GM23338 (cell line): ENCODE results near the gene UGT1A4. TPM values are rescaled to one million over a fixed set of nuclear protein-coding genes. Genes with fewer than 3 reads are reported as not detected.

Experiments
- ATAC-seq: fragments of 200-7000 bp; cut with Tn5 transposase; 3 replicates; pipeline ENCODE4 v1.9.1; 2020
- DNase-seq: peaks from one replicate; pipeline ENCODE4 v3.0.0-alpha.2; 2015; ENCODE audit warnings: low spot score
- H2AFZ ChIP-seq: fragments of 200-600 bp; sonication (generic); 2 replicates; pipeline ENCODE4 v1.8.0; 2016; ENCODE audit warnings: antibody characterized with exemption, mild to moderate bottlenecking, moderate library complexity
- H3F3A ChIP-seq: fragments of 200-600 bp; sonication (generic); replicated peaks from 2 replicates; pipeline ENCODE4 v1.8.0; 2017; ENCODE audit warnings: antibody characterized with exemption, mixed run types, low read depth
- H3K27ac ChIP-seq: fragments of 200-600 bp; sonication (generic); 2 replicates; pipeline ENCODE4 v1.6.1; 2016; ENCODE audit warnings: low read depth
- H3K27me3 ChIP-seq: fragments of 200-600 bp; sonication (generic); 2 replicates; pipeline ENCODE4 v1.8.0; 2016; ENCODE audit warnings: mild to moderate bottlenecking, mixed run types, moderate library complexity; ENCODE audit not compliant: insufficient read depth
- H3K36me3 ChIP-seq: fragments of 200-600 bp; sonication (generic); 2 replicates; pipeline ENCODE4 v1.8.0; 2016; ENCODE audit warnings: mild to moderate bottlenecking; ENCODE audit not compliant: insufficient read depth
- H3K4me1 ChIP-seq: fragments of 200-600 bp; sonication (generic); 2 replicates; pipeline ENCODE4 v1.8.0; 2016; ENCODE audit warnings: mild to moderate bottlenecking, moderate library complexity; ENCODE audit not compliant: insufficient read depth
- H3K4me2 ChIP-seq: fragments of 200-600 bp; sonication (generic); 2 replicates; pipeline ENCODE4 v1.7.1; 2017; ENCODE audit warnings: mixed run types
- H3K4me3 ChIP-seq: fragments of 200-600 bp; sonication (generic); 2 replicates; pipeline ENCODE4 v1.6.1; 2016; ENCODE audit warnings: mixed run types
- H3K79me2 ChIP-seq: fragments of 200-600 bp; sonication (generic); replicated peaks from 2 replicates; pipeline ENCODE4 v1.8.0; 2017; ENCODE audit warnings: mild to moderate bottlenecking; ENCODE audit not compliant: insufficient read depth
- H3K9me2 ChIP-seq: fragments of 200-600 bp; sonication (generic); 2 replicates; pipeline ENCODE4 v1.8.0; 2017; ENCODE audit not compliant: insufficient read depth
- H4K20me1 ChIP-seq: fragments of 200-600 bp; sonication (generic); replicated peaks from 2 replicates; pipeline ENCODE4 v1.8.0; 2017; ENCODE audit warnings: mild to moderate bottlenecking; ENCODE audit not compliant: insufficient read depth
- H3K27ac Mint-ChIP-seq: 2 replicates; pipeline ENCODE4 v1.8.0; 2020; ENCODE audit warnings: inconsistent platforms, mild to moderate bottlenecking, moderate library complexity, mixed read lengths
- H3K27me3 Mint-ChIP-seq: 3 replicates; pipeline ENCODE4 v1.8.0; 2022; ENCODE audit warnings: low read depth, mild to moderate bottlenecking, moderate library complexity, mixed read lengths, inconsistent platforms; ENCODE audit not compliant: insufficient read depth, poor library complexity
- H3K36me3 Mint-ChIP-seq: 3 replicates; pipeline ENCODE4 v1.8.0; 2021; ENCODE audit warnings: low read depth, mild to moderate bottlenecking, inconsistent platforms, moderate library complexity, mixed read lengths
- H3K4me1 Mint-ChIP-seq: 3 replicates; pipeline ENCODE4 v1.8.0; 2020; ENCODE audit warnings: mild to moderate bottlenecking, inconsistent platforms, mixed read lengths
- H3K4me3 Mint-ChIP-seq: 3 replicates; pipeline ENCODE4 v1.8.0; 2021; ENCODE audit warnings: moderate library complexity, mild to moderate bottlenecking, inconsistent platforms, mixed read lengths
- H3K9me3 Mint-ChIP-seq: 3 replicates; pipeline ENCODE4 v1.8.0; 2020; ENCODE audit warnings: moderate library complexity, mild to moderate bottlenecking, inconsistent platforms, mixed read lengths
- CREB1 ChIP-seq: fragments of 250-450 bp; sonication (Bioruptor Pico); IDR thresholded peaks from 2 replicates; pipeline ENCODE4 v1.5.0; 2020; ENCODE audit warnings: low read depth, mild to moderate bottlenecking, moderate library complexity
- CTCF ChIP-seq, 2 experiments: fragments of 200-600 bp in 1 of 2; sonication (generic) in 1 of 2; conservative IDR thresholded peaks; 2 replicates each; pipeline versions ENCODE4 v1.5.1 to v1.6.1; 2016 to 2017; ENCODE audit warnings: antibody characterized with exemption in 2 of 2, low read depth in 2 of 2, mild to moderate bottlenecking in 2 of 2, moderate library complexity in 1 of 2
- EZH2 ChIP-seq: fragments of 200-600 bp; sonication (generic); IDR thresholded peaks from one replicate; pipeline ENCODE4 v1.8.0; 2017; ENCODE audit warnings: antibody characterized with exemption, mild to moderate bottlenecking, low read depth; ENCODE audit not compliant: unreplicated experiment
- JUNB ChIP-seq: IDR thresholded peaks from one replicate; pipeline ENCODE4 v1.6.1; 2016; ENCODE audit warnings: antibody characterized with exemption; ENCODE audit not compliant: unreplicated experiment
- NANOG ChIP-seq: IDR thresholded peaks from 2 replicates; pipeline ENCODE4 v1.6.1; 2016; ENCODE audit warnings: antibody characterized with exemption, borderline replicate concordance
- polyA plus RNA-seq: library from polyadenylated mRNA; unstranded; fragments of >200 nt; fragmentation: Nextera tagmentation; extraction: Ambion mirVana; gene quantifications from 2 replicates; pipeline ENCODE4 v1.2.1, GENCODE V29; 2016
- total RNA-seq: library from RNA; depleted of rRNA; stranded (reverse); fragments of >200 nt; shearing (Covaris generic); gene quantifications from 2 replicates; pipeline ENCODE4 v1.2.3, GENCODE V29; 2014
- TF ChIP-seq, protein P1 (sequence below): IDR thresholded peaks from one replicate; pipeline ENCODE4 v1.6.1; 2018; ENCODE audit warnings: antibody characterized with exemption; ENCODE audit not compliant: unreplicated experiment
- TF ChIP-seq, protein P2 (sequence below): IDR thresholded peaks from 2 replicates; pipeline ENCODE4 v1.6.1; 2016; ENCODE audit warnings: antibody characterized with exemption

Gene UGT1A4
- total and polyA plus RNA-seq, 2 experiments from 2014 or later: not detected

DNA sequence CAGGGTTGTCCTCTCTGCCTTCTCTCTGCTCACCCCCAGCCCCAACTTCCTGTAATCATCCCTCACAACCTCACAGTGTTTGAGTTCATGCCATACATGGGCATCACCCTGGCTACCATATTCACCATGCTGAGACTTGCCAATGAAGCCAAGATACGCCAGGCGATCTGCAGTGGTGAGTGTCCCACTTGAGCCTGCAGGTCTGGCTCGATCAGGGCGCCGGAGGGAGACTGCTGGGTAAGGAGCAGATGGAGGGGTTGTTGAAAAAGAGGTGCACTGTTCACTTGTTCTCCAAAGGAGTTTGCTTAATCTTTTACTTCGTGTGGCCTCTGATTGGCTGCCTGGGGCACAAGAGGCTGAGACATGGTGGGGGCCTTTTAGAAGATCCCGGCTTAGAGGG, 74.2 kb downstream of the UGT1A4 start (continued):
- no peak for TF ChIP-seq CTCF (conservative IDR thresholded peaks at IDR 0.05; ENCODE audit: low read depth in 2 of 2)
- TF ChIP-seq, protein P1, sequence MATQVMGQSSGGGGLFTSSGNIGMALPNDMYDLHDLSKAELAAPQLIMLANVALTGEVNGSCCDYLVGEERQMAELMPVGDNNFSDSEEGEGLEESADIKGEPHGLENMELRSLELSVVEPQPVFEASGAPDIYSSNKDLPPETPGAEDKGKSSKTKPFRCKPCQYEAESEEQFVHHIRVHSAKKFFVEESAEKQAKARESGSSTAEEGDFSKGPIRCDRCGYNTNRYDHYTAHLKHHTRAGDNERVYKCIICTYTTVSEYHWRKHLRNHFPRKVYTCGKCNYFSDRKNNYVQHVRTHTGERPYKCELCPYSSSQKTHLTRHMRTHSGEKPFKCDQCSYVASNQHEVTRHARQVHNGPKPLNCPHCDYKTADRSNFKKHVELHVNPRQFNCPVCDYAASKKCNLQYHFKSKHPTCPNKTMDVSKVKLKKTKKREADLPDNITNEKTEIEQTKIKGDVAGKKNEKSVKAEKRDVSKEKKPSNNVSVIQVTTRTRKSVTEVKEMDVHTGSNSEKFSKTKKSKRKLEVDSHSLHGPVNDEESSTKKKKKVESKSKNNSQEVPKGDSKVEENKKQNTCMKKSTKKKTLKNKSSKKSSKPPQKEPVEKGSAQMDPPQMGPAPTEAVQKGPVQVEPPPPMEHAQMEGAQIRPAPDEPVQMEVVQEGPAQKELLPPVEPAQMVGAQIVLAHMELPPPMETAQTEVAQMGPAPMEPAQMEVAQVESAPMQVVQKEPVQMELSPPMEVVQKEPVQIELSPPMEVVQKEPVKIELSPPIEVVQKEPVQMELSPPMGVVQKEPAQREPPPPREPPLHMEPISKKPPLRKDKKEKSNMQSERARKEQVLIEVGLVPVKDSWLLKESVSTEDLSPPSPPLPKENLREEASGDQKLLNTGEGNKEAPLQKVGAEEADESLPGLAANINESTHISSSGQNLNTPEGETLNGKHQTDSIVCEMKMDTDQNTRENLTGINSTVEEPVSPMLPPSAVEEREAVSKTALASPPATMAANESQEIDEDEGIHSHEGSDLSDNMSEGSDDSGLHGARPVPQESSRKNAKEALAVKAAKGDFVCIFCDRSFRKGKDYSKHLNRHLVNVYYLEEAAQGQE: no peak

GRCh38 chr2:233793465-233794127, 75.1 kb downstream of the UGT1A4 start:
- Mint-ChIP-seq H3K36me3 (no peaks in the 10 kb centered on the region; the same call in 1 of the 3 replicates), H3K4me3 (no peak overlapping the region), H3K27ac (no peak overlapping the region), H3K27me3 (peaks cover 11% of the 10 kb centered on the region), H3K9me3 (peaks cover 16% of the 10 kb centered on the region), H3K4me1 (no peaks in the 10 kb centered on the region; the same call in 2 of the 3 replicates)
- Histone ChIP-seq H3K79me2 (no peaks in the 10 kb centered on the region), H3K4me3 (no peak overlapping the region), H3K4me2 (no peak overlapping the region), H2AFZ (no peak overlapping the region), H3K27ac (no peak overlapping the region), H3K36me3 (no peaks in the 10 kb centered on the region), H3F3A (no peaks in the 10 kb centered on the region), H3K4me1 (no peaks in the 10 kb centered on the region), H3K9me2 (no peaks in the 10 kb centered on the region), H3K27me3 (no peaks in the 10 kb centered on the region), H4K20me1 (no peaks in the 10 kb centered on the region)
- TF ChIP-seq JUNB: no peak
- no peak for TF ChIP-seq CREB1
- TF ChIP-seq EZH2: no peak
- no peak for DNase-seq
- no peak for ATAC-seq

DNA sequence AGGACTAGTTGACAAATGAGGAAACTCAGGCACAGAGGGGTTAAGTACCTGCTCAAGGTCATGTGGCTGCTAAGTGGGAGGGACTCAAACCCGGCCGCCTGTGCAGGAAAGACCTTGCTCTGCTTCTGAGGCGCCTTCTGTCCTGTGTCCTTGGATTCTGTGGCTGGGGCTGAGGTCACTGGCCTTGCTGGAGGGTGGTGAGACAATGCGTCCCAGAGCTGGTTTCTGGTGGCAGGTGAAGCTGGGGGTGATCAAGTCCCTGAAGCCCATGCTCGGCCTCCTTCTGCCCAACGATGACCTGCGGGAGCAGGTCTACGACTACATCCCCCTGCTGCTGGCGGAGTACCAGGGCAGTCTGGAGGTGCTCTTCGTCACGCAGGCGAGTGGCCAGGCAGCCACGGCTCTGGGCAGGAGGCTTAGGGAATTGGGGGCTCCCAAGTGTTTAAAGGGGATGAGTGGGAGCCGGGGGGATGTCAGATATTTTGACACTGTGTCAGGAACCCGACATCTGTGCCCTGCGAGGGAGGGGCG, 75.7 kb downstream of the UGT1A4 start:
- H3F3A ChIP-seq: no peaks in the 10 kb centered on the region
- DNase-seq (no peak), ATAC-seq (no peak)
- no peaks in the 10 kb centered on the region; the same call in 2 of the 3 replicates for H3K4me1 Mint-ChIP-seq
- no peak overlapping the region for H3K27ac ChIP-seq
- no peaks in the 10 kb centered on the region for H3K9me2 ChIP-seq
- no peaks in the 10 kb centered on the region for H3K4me1 ChIP-seq
- no peaks in the 10 kb centered on the region for H3K27me3 ChIP-seq
- H3K27me3 Mint-ChIP-seq: peaks cover 7% of the 10 kb centered on the region
- no peaks in the 10 kb centered on the region for H4K20me1 ChIP-seq
- H2AFZ ChIP-seq: no peak overlapping the region
- H3K4me3 ChIP-seq: no peak overlapping the region
- H3K4me2 ChIP-seq: no peak overlapping the region
- no peak overlapping the region for H3K4me3 Mint-ChIP-seq
- H3K27ac Mint-ChIP-seq: no peak overlapping the region
- no peaks in the 10 kb centered on the region for H3K79me2 ChIP-seq
- no peaks in the 10 kb centered on the region for H3K36me3 ChIP-seq
- H3K9me3 Mint-ChIP-seq: peaks cover 13% of the 10 kb centered on the region
- H3K36me3 Mint-ChIP-seq: no peaks in the 10 kb centered on the region; the same call in 1 of the 3 replicates
- TF ChIP-seq, protein P1: no peak
- TF ChIP-seq NANOG: no peak
- TF ChIP-seq, protein P2, sequence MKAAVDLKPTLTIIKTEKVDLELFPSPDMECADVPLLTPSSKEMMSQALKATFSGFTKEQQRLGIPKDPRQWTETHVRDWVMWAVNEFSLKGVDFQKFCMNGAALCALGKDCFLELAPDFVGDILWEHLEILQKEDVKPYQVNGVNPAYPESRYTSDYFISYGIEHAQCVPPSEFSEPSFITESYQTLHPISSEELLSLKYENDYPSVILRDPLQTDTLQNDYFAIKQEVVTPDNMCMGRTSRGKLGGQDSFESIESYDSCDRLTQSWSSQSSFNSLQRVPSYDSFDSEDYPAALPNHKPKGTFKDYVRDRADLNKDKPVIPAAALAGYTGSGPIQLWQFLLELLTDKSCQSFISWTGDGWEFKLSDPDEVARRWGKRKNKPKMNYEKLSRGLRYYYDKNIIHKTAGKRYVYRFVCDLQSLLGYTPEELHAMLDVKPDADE: no peak
- TF ChIP-seq CREB1: no peak
- no peak for TF ChIP-seq JUNB
